NK-92 (cell line): ENCODE measurements around the gene PSTPIP1.

Source experiments
- DNase-seq: peaks from one replicate; lab custom pipeline; 2025; ENCODE audit not compliant: unreplicated experiment; lab: John Stamatoyannopoulos, UW

Gene PSTPIP1

DNA sequence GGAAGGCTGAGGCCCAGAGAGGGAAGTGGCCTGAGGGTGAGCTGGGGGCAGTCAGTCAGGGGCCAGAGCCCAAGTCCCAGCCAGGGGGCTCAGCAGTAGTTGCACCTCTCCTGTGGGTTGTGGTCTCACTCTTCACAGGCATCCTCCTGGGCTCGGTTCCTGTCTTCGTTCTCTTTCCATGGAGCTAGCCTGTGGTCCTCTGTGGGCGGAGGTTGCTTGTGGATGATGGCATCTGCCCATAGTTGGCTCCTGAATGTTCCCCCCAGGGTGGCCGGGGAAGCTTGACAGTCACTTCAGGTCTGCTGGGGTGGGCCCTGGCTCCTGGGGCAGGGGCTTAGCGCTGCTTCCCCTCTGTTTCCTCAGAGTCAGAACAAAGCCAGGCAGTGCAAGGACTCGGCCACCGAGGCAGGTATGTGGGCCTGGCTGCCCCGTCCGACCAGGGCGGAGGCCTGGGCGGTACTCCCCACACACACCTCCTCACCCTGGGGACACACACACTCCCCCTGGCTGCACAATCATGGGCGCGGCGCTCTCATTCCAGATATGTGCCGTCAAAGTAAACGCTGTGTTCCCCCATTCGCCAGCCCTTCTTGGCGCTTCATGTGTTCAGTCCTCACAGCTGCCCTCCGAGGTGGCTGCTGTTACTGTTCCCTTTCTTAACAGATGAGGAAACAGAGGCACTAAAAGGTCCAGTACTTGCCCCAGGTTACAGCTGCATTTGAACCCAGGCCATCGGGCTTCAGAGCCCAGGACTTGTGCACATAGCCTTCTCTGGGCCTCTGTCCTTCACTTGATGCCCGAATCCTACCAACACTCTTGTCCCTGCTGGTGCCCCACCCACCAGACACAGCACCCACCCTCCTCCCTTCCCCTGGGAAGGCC is 34.5 kb downstream of the PSTPIP1 start:
- DNase-seq, result no peak

DNA sequence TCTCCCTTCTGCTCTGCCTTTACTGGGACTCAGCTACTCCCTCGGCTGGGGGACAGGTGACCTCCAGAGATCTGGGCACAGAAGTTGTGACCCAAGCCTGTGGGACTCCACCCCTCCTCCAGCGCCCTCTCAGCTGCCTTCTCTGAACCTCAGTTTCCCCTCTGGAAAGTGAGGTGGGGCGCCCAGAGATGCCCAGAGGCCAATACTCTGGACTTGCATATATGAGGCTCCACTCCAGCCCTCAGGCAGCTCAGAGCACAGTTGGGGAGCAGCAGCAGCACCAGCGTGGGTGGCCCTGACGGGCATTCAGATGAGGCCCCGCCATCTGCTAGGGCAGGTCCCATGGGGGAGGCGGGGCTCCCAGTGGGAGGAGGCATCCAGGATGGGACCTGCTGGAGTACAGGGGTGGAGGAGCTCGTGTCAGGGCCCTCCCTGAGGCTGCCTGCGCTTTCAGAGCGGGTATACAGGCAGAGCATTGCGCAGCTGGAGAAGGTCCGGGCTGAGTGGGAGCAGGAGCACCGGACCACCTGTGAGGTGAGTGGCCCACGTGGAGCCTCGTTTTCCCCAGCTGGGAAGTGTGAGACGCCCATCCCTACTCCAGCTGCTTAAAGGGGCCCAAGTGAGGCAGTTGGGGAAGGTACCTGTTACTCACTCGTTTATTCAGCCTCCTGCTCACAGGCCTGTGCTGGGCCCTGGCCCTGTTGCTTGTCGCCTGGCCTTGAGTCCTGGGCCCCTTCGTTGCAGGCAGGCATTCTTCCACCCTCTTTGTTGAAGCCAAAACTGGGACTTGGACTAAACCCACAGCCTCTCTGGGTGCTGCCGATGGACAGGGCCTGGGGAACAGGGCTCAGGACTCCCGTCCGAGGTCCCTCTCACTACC is 35.4 kb downstream of the PSTPIP1 start:
- DNase-seq, result no peak

DNA sequence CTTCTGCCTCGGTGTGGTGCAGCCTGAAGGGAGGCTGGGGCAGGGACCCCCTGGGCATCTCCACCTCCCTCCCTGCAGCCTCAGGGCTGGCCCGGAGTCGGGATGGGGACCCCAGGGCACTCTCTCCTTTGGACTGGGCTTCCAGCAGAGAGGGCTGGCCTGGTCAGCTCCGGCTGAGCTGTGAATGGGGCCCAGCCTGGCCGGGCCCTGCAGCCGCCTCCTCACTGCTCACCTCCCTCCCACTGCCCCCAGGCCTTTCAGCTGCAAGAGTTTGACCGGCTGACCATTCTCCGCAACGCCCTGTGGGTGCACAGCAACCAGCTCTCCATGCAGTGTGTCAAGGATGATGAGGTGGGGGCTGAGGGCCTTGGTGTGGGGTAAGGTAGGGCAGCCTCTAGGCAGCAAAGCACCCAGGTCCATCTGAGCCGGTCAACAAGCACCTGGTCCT is 36.0 kb downstream of the PSTPIP1 start:
- DNase-seq, result no peak

DNA sequence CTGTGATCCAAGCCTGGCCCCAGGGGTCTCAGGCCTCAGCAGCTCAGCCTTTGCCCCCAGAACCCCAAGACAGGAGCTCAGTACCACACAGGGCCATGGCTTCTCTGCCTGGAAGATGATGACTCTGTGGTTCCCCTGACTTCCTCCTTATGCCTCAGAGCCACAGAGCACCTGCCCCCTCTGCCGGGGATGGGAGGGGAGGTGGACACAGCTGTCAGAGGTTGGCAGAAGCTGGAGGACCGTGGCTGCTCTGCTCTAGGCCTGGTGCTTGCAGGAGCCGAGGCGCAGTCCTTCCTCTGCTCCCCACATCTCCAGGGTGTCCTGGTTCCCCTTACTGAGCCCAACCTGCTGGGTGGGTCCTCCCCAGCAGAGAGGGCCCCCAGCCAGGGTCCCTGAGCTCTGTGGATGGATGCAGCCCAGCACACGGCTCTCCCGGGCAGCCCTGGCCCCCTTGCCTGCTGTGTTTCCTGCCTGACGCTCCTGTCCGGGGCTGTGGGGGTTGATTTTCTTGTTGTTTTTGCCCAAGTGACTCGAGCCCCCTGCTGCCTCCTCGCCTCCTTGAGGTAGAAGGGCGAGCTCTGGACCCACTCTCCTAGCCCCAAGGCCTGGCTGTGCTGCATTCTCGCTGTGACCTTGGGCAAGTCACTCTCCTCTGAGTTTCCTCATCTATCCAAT is 36.6 kb downstream of the PSTPIP1 start:
- DNase-seq, result no peak

DNA sequence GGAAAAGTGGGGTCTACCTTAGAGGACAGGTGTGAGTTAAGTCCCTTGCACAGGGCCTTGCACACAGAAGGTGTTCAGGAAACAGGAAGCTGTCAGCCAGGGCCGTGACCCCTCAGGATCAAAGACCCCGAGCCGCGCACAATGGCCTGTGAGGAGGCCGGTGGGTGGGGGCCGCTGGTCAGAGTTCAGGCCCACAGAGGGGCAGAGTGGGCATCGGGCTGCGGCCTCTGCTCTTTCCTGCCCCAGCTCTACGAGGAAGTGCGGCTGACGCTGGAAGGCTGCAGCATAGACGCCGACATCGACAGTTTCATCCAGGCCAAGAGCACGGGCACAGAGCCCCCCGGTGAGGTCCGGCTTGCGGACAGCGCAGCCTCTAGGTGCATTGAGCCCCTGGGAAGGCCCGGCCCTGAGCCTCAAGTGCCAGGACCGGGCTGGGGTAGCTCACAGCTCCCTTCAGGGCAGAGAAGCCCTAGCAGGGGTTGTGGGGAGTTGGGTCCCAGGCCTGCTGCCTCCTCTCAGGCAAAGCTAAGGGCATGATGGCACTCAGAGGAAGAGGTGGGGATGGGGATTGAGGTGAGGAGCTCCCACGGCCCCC is 37.2 kb downstream of the PSTPIP1 start:
- no peak for DNase-seq

DNA sequence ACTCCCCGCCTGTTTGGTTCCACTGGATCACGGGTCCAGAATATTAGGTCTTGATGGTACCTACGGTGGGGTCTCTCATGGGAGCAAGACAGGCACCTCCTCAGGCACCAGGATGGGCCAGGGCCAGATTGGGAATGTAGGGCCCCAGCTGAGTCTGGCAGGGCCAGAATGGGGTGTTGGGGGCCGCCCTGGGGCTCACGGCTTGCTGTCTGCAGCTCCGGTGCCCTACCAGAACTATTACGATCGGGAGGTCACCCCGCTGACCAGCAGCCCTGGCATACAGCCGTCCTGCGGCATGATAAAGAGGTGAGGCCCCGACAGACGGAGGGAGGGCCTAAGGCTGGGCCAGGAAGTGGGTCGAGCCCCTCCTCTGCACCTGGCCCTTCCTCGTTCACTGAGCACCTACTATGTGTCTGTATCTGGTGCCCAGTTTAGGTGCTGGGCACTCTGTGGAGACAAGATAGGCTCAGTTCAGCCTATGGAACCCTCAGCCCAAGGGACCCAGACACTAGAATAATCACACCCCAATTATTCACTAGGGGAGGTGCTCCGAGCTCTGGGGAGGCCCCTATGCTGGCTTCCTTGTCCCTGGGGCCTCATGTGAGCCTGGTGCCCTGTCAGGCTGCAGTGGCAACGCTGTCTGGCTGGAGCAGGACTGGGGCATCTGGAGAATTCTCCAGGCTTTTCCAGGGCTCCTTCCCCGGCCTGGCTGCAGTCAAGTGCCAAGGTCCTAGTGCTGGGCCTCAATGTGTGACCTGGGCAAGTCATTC is 37.9 kb downstream of the PSTPIP1 start:
- no peak for DNase-seq

DNA sequence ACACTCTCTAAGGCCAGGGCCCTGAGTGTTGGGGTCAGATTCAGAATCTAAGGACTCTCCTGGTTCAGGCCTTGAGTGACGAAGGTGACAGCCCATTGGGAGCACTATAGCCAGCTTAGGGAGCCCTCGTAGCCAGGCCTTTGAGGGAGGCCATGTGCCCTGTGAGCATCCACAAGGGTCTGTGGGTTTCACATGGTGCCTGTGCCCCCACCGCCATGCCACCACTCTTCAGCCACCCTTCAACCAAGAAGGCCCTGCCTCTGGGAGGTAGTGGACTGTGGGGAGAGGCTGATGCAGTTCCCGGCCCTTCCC is 38.4 kb downstream of the PSTPIP1 start:
- no peak for DNase-seq

DNA sequence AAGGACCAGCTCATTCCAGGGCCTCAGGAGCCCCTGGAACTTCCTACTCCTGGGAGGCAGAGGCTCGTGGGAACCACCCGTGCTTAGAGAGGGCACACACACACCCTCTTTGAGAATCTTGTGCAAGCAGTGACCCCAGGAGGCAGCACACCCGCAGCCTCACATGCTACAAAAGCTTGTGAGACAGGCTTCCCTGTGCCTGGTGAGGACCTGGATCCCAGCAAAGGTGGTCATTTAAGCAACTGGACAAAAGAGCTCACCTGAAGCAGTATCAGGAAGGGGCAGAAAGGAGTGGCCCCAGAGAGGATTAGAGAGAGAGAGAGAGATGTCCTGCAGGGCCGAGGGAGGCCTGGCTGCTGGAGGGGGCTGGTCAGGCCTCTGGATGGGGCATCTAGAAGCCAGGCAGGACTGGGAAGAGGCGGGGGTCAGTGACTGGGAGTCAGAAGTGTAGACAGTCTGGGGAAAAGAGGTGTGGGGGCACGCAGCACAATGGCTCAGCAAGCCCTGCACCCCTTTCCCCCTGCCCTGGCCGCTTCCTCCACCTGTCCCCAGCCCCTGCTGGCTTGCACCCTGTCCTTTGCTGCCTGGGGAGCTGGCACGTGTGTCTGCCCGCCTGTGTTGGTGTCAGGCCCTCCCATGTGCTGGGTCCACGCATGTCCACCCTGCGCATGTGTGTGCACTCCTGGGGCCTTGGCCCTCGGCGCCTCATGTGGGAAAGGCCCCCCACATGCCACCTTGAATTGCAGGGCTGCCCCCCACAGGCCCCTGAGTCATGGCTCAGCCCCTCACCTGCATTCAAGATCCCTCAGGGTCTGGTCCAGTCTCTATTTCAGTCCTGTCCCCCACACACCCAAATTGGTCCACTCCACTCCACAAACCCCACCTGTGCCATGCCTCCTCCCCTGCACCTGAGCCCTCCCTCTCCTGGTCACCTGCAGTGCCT is 39.1 kb downstream of the PSTPIP1 start:
- DNase-seq, result no peak

DNA sequence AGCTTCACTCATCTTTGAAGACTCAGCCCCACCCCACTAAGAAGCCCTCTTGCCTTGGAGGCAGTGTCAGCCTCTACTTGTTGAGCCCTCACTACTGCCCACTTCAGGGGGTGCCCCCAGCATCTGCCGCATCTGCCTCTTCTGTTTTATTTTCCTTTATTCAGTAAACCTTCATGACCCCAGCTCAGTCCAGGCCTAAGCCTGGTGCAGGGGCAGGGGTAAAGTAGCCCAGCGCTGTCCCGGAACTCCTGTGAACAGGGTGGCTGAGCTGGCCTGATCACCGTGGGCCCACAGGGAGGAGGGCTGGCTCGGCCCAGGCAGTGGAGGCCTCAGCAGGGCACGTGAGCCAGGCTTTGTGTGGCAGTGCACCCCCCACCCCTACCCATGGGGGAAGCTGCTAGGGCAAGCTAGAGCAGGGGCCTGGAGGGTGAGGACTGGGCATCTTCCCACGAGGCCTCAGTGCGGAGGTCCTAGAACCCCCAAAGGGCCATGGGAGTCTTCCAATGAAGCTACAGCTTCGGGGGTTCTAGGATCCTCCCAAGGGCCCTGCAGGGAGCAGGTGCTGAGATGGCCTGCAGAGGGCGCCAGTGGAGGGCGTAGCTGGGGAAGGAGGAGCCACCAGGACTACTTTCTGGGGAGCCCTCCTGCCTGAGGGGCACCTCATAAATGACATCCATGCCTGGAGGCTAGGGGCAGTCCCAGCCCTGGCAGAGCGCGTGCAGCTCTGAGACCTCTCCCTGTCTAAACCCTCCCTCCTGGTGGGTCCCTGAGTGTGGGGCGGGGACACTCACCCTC is 40.0 kb downstream of the PSTPIP1 start:
- DNase-seq, result no peak

DNA sequence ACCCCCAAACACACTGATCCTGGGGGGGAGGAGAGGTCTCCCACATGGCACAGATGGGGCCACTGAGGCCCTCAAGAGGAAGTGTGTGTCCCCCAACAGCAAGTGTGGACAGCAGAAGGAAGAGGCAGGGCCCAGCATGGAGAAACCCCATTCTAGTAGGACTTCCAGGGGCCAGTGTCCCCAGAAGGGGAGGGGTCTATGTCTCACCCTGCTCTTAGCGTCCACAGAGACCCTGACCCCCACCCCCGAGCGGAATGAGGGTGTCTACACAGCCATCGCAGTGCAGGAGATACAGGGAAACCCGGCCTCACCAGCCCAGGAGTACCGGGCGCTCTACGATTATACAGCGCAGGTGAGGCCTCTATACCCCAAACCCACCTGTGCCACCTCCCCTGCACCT is 40.7 kb downstream of the PSTPIP1 start:
- no peak for DNase-seq

DNA sequence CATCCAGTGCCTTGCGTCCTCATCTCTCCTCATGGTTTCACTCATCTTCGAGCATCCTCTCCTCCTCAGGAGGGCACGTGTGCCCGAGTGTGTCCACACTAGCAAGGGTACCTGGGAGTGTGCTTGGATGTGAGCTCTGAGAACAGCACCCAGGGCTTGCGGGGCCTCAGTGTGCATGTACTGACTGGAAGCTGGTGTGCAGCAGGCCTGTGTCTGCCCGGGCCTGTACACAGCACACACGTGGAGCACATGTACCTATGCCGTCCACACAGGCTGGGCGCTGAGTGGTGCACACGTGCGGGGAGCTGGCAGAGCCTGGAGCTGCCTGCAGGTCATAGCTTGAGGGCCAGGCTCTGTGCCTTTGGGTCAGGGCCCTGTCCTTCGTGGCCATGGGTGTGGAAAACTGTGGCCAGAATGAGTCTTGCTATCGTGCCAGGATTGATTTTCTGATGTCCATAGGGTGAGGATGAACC is 41.1 kb downstream of the PSTPIP1 start:
- no peak for DNase-seq

DNA sequence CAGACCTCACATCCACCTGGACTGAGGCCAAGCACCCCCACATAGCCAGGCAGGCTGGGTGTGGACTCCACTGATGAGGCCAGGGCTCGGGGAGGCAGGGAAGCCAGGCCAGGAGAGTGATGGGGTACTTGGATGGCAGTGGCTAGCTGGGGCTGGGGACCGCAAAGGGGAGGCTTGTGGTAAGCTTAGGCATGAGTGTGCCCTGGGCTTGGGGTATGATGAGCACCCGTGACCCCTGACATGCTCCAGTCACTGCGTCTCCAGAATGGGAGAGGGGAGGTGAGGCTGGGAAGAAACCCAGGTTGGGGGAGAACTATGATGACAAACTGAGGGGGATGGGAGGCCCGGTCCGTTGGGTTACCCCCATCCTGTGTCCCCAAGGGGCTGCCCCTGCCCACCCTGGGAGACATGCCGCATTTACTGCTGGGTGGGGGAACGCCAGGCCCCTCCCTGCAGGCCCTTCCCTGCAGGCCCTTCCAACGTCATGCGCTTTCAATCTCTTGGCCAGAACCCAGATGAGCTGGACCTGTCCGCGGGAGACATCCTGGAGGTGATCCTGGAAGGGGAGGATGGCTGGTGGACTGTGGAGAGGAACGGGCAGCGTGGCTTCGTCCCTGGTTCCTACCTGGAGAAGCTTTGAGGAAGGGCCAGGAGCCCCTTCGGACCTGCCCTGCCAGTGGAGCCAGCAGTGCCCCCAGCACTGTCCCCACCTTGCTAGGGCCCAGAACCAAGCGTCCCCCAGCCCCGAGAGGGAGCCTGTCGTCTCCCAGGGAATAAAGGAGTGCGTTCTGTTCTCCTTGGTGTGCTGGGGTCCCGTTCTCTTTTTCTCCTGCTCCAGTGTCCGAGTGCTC is 41.8 kb downstream of the PSTPIP1 start:
- DNase-seq, result no peak

DNA sequence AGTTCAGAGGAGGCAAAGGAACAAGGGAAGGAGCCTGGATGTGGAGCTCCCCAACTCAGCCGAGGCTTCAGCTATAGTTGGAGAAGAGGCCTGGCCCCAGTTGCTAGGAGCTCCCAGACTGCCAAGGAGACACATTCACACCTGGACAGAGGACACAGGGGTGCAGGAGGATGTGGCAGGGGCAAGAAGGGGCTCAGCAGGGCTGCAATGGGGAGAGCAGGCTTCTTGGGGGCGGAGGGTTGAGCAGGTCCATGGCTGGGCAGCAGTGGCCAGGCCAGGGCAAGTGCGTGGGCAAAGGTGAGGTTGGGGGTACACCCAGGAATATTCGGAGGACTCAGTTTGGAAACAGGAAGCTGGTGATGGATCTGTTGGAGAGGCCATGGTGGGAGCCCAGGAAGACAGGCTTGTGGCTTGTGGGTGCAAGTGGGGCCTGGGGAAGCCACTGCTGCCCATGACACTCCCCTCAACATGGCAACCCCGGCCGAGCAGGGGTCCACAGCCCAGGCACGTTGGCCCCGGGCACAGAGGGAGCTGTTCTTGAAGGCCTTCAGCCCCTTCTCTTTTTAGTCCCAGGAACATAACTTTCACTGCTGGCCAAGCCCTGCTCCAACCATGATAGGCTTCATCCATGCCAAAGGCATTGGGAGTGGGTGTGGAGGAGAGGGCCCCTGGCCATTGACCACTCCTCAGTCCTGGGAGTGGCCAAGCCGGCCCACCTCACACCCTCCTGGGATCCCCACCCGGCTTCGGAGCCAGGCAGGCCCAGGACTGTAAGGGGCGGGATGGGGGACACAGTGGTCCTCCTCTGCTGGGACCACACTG is 42.7 kb downstream of the PSTPIP1 start:
- DNase-seq, result no peak

DNA sequence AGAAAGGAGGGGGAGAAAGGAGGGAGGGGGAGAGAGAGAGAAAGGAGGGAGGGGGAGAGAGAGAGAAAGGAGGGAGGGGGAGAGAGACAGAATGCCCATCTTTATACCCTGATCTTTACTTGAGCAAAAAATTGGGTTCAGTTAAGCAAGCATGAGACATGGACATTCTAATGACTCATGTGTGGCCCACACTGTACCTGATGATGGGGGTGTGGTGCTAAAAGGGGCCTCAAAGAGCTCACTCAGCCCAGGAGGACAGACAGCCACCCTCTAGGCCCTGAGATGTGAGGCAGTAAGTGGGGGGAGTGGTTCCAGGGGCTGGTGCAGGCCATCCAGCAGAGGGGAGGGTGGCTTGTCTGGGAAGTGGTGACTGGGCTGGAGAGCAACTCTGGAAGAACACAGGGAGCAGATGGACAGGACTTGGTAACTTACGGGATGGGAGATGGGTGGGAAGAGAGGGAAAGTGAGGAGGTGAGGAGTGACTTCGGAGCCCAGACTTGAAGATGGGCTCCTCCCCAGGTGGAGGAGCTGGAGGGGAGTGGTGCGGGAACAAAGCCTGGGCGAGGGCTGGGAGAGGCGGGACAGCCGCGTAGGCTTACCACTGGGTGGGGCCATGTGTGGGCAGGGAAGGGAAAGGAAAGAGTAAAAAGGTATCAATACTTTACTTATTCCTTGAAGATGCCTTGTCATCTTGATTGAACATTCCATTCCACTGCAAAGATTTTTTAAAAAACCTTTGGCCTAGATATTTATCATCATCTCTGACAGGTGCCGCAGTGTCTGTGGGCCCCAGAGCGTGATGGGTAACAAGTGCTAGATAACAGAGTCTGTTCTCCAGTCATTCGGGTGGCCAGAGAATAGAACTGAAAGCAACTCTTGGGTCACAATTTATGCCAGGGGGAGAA is 43.6 kb downstream of the PSTPIP1 start:
- no peak for DNase-seq

DNA sequence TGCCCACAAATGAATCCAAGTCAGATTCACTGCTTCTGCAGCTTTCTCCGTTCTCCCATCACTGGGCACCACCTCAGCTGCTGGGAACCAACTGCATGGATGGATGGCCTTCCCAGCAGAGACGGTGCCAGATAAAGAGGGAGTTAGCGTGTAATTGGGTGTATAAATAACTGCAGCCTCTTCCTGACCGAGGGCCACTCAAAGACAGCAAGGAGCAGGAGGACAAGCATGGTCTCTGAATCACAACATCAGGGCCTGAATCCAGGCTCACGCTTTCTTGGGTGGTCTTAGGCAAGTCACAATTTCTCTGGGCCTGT is 44.2 kb downstream of the PSTPIP1 start:
- no peak for DNase-seq

DNA sequence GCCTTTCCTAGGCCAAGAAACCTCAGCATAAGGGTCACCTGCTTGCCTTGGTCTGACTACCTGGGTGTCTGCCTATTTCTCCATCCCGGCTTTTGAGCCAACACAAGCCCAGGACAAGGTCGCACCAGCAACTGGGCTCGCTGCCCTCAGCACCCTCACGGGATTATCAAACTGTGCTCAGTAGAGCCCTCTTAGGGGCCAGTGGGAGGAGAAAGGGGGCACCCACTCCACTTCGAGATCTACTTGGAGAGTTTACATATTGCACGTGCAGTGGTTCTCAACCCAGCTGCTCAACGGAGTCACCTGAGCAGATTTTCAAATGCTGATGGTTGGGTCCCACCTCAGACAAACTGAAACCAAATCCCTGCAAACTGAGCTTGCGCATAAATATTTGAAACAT is 44.9 kb downstream of the PSTPIP1 start:
- DNase-seq, result no peak
